Peyer's patch (tissue), 4 donors: ENCODE data around the gene HMOX1. TPM values are rescaled to one million over a fixed set of nuclear protein-coding genes. Genes with fewer than 3 reads are reported as not detected.

ENCODE experiments used
- DNase-seq, 3 donors: peaks; one replicate each; pipeline ENCODE4 v3.0.0-alpha.2; 2017 to 2019
- H3K27ac ChIP-seq, 4 donors: fragments of 200-600 bp; sonication (generic); one replicate each; pipeline ENCODE4 v1.5.1; 2016 to 2019
- H3K27me3 ChIP-seq, 2 donors: fragments of 200-600 bp; sonication (generic); one replicate each; pipeline ENCODE4 v1.5.1; 2019
- H3K36me3 ChIP-seq, 3 donors: fragments of 200-600 bp; sonication (generic); one replicate each; pipeline ENCODE4 v1.5.1; 2016 to 2019
- H3K4me1 ChIP-seq, 4 donors: fragments of 200-600 bp; sonication (generic); one replicate each; pipeline ENCODE4 v1.5.1; 2016 to 2019
- H3K4me3 ChIP-seq, 4 donors: fragments of 200-600 bp; sonication (generic); 1 replicate in 3 of 4; 2 replicates in 1 of 4; pipeline ENCODE4 v1.5.1; 2016 to 2019; ENCODE audit warnings: mild to moderate bottlenecking in 1 of 4
- H3K9me3 ChIP-seq, 4 donors: fragments of 200-600 bp; sonication (generic); one replicate each; pipeline ENCODE4 v1.5.1; 2016 to 2019; ENCODE audit warnings: mild to moderate bottlenecking in 1 of 4
- POLR2A ChIP-seq, 2 donors: fragments of 450-650 bp; IDR thresholded peaks; one replicate each; pipeline ENCODE4 v1.5.1; 2017; ENCODE audit warnings: antibody characterized with exemption in 2 of 2, mild to moderate bottlenecking in 2 of 2, moderate library complexity in 2 of 2
- total RNA-seq, 4 donors: library from RNA; depleted of rRNA; stranded (reverse); fragments of >200 nt; gene quantifications; one replicate each; pipeline ENCODE4 v1.1.0, GENCODE V29; 2016
- TF ChIP-seq, protein P1 (sequence below), 6 experiments: fragments of 450-650 bp in 4 of 6; fragments of 200-600 bp in 2 of 6; sonication (generic) in 1 of 6; IDR thresholded peaks; one replicate each; pipeline ENCODE4 v1.5.1; 2017 to 2019; ENCODE audit warnings: antibody characterized with exemption in 6 of 6, mild to moderate bottlenecking in 3 of 6, moderate library complexity in 1 of 6

Gene HMOX1
- total RNA-seq, 4 donors from 2014 or later = 27.2 to 64.5 (median 46.7) TPM

DNA sequence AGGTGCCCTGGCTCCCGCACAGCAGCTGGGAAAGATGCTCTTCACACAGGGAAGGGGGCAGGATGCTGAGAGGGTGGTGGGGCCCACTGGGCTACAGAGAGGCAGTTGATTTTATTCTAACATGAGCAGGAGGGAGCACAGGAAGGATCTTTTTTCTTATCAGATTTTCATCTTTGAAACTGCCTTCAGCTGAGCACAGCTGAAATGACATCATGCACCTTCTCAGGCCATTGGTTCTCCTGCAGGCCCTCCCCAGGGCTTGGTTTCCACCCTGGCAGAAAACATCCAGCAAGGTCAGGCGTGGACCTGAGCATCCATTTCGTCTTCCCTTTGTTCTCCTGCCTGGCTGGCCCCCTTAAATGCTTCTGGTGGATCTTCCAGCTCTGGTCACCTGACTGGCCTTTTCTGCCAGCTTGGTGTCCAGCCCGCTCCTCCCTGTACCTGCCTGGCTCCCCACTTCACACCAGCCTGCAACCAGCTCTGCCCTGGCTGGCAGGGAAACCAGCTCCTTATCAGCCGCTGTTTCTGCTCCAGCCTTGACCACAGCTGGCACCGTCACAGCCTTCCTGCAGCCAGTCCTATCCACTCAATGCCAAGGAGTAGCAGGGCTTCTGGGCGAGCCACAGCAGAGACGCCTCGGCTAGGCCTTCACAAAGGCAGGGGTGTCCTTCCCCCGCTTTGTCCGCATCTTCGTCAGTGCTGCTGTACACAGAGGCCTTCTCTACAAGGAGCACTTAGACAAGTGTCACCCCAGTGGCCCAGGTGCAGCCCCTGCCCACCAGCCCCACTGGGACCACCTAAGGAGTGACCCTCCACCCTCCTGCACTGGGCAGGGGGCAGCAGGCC is 44.7 kb upstream of the HMOX1 start:
- Histone ChIP-seq H3K27ac (no peak overlapping the region), H3K36me3 (peaks cover 0 to 97% (median 0%) of the 10 kb centered on the region in 3 donors), H3K4me1 (no peaks in the 10 kb centered on the region), H3K4me3 (no peak overlapping the region), H3K27me3 (no peaks in the 10 kb centered on the region), H3K9me3 (no peaks in the 10 kb centered on the region)
- TF ChIP-seq, protein P1, sequence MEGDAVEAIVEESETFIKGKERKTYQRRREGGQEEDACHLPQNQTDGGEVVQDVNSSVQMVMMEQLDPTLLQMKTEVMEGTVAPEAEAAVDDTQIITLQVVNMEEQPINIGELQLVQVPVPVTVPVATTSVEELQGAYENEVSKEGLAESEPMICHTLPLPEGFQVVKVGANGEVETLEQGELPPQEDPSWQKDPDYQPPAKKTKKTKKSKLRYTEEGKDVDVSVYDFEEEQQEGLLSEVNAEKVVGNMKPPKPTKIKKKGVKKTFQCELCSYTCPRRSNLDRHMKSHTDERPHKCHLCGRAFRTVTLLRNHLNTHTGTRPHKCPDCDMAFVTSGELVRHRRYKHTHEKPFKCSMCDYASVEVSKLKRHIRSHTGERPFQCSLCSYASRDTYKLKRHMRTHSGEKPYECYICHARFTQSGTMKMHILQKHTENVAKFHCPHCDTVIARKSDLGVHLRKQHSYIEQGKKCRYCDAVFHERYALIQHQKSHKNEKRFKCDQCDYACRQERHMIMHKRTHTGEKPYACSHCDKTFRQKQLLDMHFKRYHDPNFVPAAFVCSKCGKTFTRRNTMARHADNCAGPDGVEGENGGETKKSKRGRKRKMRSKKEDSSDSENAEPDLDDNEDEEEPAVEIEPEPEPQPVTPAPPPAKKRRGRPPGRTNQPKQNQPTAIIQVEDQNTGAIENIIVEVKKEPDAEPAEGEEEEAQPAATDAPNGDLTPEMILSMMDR (IDR thresholded peaks at IDR 0.05) = no peak
- TF ChIP-seq POLR2A (IDR thresholded peaks at IDR 0.05) = no peak
- DNase-seq = no peak

DNA sequence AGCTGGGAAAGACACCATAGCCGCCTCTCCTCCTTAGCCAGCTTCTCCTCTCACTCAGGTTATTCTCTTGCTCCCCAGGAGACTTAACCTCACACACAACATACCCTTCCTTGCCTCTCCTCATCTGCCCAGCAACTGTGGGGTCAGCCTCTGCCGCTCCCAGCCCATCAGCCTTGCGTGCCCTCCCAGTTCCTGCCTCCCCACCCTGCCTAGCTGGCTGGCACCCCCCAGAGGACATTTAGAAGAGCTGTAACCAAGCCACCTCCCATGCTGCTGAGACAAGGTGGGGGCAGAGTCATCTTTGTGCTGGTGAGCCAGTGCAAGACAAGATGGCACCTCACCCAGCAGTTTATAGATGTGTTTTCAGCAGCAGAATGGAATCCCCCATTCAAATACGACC is 43.0 kb upstream of the HMOX1 start:
- Histone ChIP-seq H3K4me1 (no peaks in the 10 kb centered on the region), H3K4me3 (no peak overlapping the region), H3K27ac (no peak overlapping the region), H3K27me3 (no peaks in the 10 kb centered on the region), H3K9me3 (no peaks in the 10 kb centered on the region), H3K36me3 (peaks cover 0 to 95% (median 0%) of the 10 kb centered on the region in 3 donors)
- no peak for DNase-seq
- TF ChIP-seq, protein P1 (IDR thresholded peaks at IDR 0.05) = no peak

DNA sequence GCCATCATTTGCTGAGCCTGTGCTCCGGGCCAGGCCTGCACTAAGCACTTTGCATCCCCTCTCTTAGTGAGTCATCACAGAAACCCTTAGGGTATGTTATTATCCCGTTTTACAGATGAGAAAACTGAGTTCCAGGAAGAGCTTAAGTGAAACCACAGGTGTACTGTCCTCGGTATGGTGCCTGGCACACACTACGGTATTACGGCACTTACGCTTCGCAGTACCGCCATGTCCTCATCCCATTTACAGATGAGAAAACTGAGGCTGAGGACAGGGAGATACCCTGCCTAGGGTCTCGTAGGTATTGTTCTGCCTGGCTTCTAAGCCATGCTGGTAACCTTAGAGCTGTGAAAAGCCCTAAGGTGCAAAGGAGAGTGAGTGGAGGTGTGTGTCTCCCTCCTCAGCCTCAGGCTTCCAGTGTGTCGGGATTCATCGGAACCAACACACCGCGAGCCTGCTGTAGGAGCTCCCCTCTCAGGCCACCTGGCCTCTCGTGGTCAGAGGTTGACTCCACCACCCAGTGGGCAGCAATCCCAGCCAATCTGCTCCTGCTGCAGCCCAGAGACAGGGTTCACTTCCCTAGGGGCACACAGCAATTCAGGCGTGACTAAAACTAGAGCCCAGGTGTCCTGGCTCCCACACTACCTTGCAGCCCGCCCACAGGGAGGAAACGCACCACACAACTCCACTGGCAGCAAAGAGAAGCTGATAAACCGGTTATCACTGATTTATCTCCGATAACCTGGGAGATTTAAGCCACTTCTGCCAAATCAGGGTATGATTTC is 39.6 kb upstream of the HMOX1 start:
- TF ChIP-seq, protein P1 (IDR thresholded peaks at IDR 0.05) = no peak
- TF ChIP-seq POLR2A (IDR thresholded peaks at IDR 0.05) = no peak
- no peaks in the 10 kb centered on the region for H3K9me3 ChIP-seq
- H3K4me1 ChIP-seq = no peaks in the 10 kb centered on the region
- H3K27me3 ChIP-seq = no peaks in the 10 kb centered on the region
- no peak overlapping the region for H3K4me3 ChIP-seq
- H3K27ac ChIP-seq = no peak overlapping the region
- peaks cover 0 to 90% (median 0%) of the 10 kb centered on the region in 3 donors for H3K36me3 ChIP-seq
- DNase-seq = no peak

DNA sequence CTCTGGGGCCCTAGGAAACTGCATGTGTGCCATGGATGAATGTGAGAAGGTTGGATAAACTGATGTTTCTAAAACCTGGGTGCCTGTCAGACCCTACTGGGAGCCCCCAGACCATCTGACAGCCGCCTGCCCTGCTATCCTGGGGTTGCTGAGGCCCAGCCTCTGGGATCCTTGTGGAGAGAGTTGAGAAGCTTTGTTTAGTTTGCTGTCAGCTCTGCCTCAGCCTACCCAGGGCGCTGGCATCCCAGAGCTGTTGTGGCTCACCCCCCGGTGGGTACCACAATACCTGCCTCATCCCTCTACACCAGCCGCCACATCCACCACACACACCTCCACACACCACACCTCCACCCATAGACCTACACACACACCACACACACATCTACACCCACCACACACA is 38.5 kb upstream of the HMOX1 start:
- Histone ChIP-seq H3K27ac (no peak overlapping the region), H3K9me3 (no peaks in the 10 kb centered on the region), H3K4me3 (no peak overlapping the region), H3K4me1 (no peaks in the 10 kb centered on the region), H3K27me3 (no peaks in the 10 kb centered on the region), H3K36me3 (peaks cover 0 to 82% (median 0%) of the 10 kb centered on the region in 3 donors)
- no peak for TF ChIP-seq POLR2A (IDR thresholded peaks at IDR 0.05)
- TF ChIP-seq, protein P1 (IDR thresholded peaks at IDR 0.05) = no peak
- DNase-seq = no peak

DNA sequence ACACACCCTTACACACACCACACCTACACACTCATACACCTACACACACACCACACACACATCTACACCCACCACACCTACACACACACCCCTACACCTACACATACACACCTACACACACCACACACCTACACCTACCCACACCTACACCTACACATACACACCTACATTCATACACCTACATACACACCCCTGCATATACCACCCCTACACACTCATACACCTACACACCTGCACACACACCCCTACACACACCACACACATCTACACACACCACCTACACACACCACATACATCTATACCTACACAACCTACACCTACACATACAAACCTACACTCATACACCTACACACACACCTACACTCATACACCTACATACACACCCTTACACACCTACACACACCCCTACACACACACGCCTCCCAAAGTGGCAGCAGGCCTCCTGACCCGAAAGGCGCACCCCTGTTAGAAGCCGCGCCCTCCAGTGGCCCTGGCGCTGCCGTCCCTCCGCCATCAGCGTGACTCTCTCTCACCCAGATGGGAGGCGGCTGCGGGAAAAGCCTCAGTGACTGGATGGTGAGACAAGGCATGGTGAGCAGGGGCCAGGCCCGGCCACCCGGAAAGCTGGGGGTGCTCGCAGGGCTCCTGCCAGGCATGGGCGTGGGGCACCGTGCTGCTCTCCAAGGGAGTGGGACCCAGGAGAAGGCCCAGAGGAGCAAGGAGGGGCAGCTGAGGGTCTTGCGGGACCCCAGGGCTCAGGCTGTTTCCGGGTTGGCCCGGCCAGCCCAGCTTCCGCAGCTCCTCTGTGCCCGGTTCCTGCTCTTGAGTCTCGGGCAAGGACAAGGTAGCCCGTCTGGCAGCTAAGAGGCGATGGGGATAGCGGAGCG is 37.0 kb upstream of the HMOX1 start:
- H3K9me3 ChIP-seq = no peaks in the 10 kb centered on the region
- no peak for TF ChIP-seq POLR2A (IDR thresholded peaks at IDR 0.05)
- TF ChIP-seq, protein P1 (IDR thresholded peaks at IDR 0.05) = no peak
- H3K27ac ChIP-seq = no peak overlapping the region
- H3K4me3 ChIP-seq = no peak overlapping the region
- peaks cover 0 to 74% (median 0%) of the 10 kb centered on the region in 3 donors for H3K36me3 ChIP-seq
- DNase-seq = no peak
- no peaks in the 10 kb centered on the region for H3K4me1 ChIP-seq
- no peaks in the 10 kb centered on the region for H3K27me3 ChIP-seq
